ENCODE results near the gene RAPH1.

The RAPH1 gene

GRCh38 chr2:203347375-203347774, 187.7 kb downstream of the RAPH1 start:
- DNase-seq = no peak

GRCh38 chr2:203346612-203347011, 188.5 kb downstream of the RAPH1 start:
- DNase-seq = no peak

- DNase-seq = no peak
These were observed 190.4 kb downstream of the RAPH1 start for GRCh38 chr2:203344667-203345066.

Data from activated effector memory CD4-positive, alpha-beta T cell treated with Interleukin-2 at 50 U/mL for 16 hours (primary cell).